HG03045 (cell line): ENCODE data around the gene PTPA.
"Not testable (repeated sequence)": the region's sequence is repeated elsewhere in the genome, so short reads cannot be mapped to it uniquely, and the experiment has no call there.

Experiments
- ATAC-seq: cut with Tn5 transposase; IDR thresholded peaks from one replicate; pipeline ENCODE4 v1.9.1; 2021; ENCODE audit warnings: mild to moderate bottlenecking, moderate library complexity; ENCODE audit not compliant: unreplicated experiment

Gene PTPA

GRCh38 chr9:129108805-129109536 is 2.2 kb upstream of the PTPA start:
- no peak for ATAC-seq

- no peak for ATAC-seq
These were observed 1.7 kb upstream of the PTPA start for GRCh38 chr9:129109537-129109903.

DNA sequence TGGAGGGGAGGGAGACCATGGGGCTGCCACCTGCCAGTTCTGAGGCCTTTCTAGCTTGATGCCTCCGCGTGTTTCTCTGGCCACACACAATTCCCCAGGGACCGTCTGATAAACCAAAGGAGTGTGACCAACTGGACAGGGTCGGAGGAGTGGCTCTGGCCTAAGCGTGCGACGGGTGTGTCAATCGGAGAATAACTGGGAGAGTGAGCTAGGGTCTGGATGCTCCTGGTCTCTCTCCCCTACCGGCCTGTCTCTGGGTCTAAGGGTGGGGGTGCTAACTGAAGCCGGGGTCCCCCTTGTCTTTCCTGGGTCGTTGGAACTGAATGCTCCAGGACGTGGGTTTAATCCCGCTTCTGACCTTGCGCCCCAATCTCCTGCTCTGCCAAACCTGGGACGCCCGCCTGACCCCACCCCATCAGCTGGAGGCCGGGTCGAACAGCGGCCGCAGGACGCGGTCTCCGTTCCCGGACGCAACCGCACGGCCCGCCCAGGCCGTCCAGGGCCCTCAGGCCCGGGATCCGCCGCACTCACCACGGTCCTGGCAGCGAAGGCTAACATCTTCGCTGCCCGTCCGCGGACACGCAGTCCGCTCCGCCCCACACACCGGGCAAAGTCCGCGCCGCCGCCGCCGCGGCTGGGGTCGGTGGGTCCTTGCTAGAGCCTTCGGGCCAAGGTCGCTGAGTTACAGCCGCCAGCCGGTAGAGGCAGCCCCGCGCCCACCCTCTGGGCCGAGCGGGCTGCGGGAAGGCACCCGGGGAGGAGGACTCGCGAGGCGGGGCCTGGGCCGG is 1.1 kb upstream of the PTPA start:
- no peak for ATAC-seq

DNA sequence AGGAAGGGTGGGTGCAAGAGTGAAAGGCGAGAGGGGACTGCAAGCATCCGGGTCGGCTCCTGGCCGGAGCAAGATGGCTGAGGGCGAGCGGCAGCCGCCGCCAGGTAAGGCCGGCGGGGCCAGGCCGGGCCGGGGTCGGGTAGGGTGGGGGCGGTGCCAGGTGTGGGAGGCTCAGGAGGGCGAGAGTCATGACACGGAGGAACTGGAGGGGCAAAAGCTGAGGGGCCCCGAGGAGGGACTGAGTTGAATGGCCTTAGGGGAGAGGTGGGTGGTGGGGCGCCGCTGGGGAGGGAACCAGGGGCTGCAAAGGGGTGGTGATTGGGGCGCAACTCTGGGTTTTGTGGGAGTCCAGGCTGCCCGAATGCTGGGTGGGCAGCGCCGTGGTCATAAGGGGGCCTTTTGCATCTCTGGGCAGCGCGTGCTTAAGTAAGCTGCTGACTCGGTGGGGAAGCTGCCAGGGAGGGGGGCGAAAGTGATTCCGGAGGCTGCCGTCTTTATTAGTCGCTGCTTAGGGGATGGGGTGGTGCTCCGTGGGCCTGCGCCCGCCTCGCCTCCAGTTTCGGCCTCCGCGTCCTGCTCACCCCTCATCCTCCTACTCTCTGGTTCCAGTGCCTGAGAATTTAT is 425 bp downstream of the PTPA start:
- no peak for ATAC-seq

DNA sequence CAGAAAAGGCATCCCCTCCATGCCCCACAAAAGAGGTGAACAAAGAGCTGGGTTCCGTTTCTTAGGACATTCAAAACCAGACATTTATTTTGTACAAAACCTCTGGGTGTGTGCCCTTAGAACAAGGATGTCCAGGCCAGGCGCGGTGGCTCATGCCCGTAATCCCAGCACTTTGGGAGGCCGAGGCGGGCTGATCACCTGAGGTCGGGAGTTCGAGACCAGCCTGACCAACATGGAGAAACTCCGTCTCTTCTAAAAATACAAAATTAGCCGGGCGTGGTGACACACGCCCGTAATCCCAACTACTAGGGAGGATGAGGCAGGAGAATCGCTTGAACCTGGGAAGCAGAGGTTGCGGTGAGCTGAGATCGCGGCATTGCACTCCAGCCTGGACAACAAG is 1.3 kb downstream of the PTPA start:
- ATAC-seq, result not testable (repeated sequence)

DNA sequence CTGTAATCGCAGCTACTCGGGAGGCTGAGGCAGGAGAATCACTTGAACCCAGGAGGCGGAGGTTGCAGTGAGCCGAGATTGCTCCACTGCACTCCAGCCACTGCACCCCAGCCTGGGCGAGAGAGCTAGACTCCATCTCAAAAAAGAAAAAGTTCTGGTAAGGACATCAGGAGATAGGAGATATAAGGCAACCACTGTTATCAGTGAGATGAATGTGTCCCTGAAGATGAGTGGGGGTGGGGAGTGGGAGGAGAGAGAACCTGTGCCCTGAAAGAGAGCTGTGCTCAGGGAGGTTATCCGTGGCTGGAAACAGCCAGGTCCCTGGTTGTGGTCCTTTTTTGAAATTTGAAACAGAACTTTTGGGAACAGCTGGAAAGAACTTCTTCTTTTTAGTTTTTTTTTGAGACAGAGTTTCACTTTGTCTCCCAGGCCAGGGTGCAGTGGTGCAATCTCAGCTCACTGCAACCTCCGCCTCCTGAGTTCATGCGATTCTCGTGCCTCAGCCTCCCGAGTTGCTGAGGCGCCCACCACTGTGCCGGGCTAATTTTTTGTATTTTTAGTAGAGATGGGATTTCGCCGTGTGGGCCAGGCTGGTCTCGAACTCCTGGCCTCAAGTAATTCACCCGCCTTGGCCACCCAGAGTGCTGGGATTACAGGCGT is 2.6 kb downstream of the PTPA start:
- ATAC-seq, result no peak

GRCh38 chr9:129118799-129119198 is 7.6 kb downstream of the PTPA start:
- ATAC-seq, result no peak

DNA sequence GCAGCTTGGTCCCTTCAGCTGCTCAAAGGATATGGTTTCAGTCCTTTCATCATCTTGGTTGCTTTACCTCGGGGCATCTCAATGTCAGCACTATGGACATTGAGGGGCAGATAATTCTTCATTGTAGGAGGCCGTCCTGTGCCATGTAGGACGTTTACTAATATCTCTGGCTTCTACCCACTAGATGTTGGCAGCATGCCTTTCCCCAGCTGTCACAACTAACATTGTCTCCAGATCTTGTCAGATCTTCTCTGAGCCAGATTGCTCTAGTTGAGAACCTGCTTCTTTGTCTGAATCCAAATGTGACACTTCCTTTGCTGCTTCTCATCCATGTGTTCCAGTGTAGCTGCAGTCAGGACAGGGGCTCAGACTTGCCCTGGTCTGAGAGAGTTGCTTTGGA is 10.3 kb downstream of the PTPA start:
- no peak for ATAC-seq

DNA sequence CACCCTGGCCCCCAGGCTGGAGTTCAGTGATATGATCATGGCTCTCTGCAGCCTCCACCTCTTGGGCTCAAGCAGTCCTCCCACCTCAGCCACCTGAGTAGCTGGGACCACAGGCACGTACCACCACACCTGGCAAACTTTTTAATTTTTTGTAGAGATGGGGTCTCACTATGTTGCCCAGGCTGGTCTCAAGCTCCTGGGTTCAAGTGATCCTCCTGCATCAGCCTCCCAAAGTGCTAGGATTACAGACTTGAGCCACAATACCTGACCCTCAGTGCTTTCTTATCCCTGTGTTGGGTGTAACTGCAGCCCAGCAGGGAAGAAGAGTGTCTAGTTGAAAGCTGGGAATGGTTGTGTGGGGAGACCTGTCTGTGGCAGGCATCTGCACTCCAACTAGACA is 10.9 kb downstream of the PTPA start:
- no peak for ATAC-seq

DNA sequence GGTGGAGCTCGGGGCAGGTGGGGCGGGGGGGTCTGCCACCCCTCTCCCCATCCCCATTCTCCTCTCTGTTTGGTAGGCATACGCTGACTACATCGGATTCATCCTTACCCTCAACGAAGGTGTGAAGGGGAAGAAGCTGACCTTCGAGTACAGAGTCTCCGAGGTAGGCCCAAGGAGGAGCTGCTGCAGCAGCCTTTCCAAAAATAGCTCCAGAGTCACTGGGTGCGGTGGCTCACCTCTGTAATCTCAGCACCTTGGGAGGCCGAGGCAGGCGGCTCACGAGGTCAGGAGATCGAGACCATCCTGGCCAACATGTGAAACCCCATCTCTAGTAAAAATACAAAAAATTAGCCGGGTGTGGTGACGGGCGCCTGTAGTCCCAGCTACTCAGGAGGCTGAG is 11.8 kb downstream of the PTPA start:
- not testable (repeated sequence) for ATAC-seq

DNA sequence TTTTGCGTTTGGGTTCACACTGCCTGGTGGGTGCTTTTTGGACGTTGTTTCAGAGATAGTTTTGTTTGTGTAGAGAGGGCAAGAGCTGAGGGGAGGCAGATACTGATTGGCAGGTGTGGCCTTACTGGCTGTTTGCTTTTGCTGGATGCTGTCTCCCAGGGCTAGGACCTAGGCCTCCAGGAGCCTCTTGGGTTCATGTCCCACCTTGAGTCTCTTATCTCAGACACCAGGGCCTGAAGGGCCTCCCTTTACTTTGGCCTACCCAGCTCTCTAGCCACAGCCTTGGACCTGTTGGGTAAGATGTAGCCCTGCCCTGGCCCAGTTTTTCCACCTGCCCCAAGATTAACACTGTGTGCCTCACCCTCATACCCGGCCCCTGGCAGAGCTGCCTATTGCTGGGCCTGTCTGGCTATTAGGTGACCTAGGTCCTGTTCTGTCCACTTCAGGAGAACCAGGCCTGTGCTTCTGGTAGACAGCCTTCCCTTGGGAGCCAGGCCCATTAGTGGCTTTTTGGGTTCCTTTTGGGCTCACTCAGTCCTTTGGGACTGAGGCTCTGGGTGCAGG is 13.4 kb downstream of the PTPA start:
- ATAC-seq, result no peak

DNA sequence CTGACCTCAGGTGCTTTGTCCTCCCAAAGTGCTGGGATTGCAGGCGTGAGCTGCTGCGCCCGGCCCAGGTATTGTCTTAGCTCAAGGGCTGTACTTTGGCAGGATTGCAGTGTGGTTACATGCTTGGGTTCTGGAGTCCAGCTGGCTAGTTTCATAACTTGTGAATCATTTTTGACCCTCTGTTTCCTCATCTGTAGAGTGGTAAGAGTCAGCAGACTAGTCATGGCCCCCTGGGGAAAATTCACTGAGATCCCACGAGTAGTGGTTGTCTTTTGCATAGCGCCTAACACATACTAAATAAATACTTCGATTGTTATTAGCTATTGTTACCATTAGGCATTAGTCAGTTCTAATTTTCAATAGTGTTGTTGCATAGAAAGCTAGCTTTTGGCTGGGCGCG is 14.3 kb downstream of the PTPA start:
- no peak for ATAC-seq

- no peak for ATAC-seq
These were observed 15.8 kb downstream of the PTPA start for GRCh38 chr9:129126749-129127618.

GRCh38 chr9:129128689-129129088 is 17.5 kb downstream of the PTPA start:
- ATAC-seq, result no peak

DNA sequence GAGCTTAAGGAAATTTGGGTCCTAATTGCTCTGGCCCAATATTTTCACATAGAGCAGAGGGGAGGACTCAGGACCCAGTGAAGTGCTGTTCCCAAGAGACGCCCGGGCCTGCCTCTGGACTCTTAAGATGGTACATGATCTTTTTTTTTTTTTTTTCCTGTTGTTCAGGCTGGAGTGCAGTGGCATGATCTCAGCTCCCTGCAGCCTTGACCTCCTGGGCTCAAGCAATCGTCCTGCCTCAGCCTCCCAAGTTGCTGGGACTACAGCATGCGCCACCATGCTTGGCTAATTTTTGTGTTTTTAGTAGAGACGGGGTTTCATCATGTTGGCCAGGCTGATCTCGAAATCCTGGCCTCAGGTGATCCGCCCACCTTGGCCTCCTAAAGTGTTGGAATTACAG is 19.1 kb downstream of the PTPA start:
- not testable (repeated sequence) for ATAC-seq

DNA sequence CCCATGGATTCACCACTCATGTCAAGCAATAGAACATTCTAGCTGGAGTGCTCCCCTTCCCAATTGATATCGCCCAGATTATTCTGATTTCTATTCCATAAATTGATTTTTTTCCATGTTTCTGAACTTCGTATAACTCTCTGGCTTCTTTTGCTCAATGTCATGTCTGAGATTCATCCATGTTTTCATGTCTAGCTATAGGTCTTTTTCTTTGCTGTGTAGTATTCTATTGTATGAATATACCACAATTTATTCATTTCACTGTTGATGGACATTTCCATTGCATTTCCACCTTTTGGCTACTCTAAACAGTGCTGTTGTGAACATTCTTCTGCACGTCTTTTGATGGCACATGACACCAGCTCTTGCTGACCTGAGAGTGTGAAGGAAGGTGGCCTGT is 19.6 kb downstream of the PTPA start:
- no peak for ATAC-seq

- peak; percentile 49 for ATAC-seq
These were observed 20.3 kb downstream of the PTPA start for GRCh38 chr9:129131300-129132145.

- ATAC-seq, result no peak
These were observed 21.9 kb downstream of the PTPA start for GRCh38 chr9:129133082-129133481.

DNA sequence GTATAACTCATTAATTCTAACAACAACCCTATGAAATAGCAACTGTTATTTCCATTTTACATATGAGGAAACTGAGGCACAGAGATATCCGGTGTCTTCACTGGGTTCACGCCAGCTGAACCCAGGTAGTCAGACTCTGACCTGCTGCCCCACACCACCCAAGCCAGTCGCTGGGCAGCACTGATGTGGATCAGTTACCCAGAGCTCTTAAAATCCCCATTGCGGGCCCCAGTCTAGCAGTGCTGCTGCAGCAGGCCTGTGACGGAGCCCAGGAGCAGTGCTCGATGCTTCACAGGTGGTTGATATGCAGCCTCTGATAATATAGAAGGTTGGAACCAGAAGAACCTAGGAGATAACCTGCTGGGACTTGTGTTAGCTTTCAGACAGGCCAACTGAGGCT is 24.3 kb downstream of the PTPA start:
- ATAC-seq, result no peak
